Lung (tissue), 12 donors: ENCODE results near the gene MBNL3. TPM values are rescaled to one million over a fixed set of nuclear protein-coding genes. Genes with fewer than 3 reads are reported as not detected.
A peak's percentile ranks its signal among the peaks of the same experiment; 100 is the strongest.

Source experiments
- ATAC-seq: fragments of 200-7000 bp; cut with Tn5 transposase; one replicate; pipeline ENCODE4 v1.9.1; 2020; ENCODE audit warnings: moderate number of reproducible peaks; ENCODE audit not compliant: insufficient read depth, low FRiP score
- DNase-seq, 3 donors: peaks; one replicate each; pipeline ENCODE4 v3.0.0-alpha.2; 2013 to 2017
- H3K27ac ChIP-seq, 2 donors: one replicate each; pipeline ENCODE4 v1.5.1; 2013; ENCODE audit warnings: mild to moderate bottlenecking in 2 of 2, moderate library complexity in 2 of 2, control low read depth in 1 of 2, inconsistent platforms in 1 of 2, low read depth in 1 of 2, low read length in 1 of 2
- H3K27me3 ChIP-seq, 3 donors: one replicate each; pipeline ENCODE4 v1.5.1; 2013; ENCODE audit warnings: low read length in 2 of 3; ENCODE audit not compliant: control insufficient read depth in 3 of 3, insufficient read depth in 3 of 3
- H3K36me3 ChIP-seq, 4 donors: one replicate each; pipeline ENCODE4 v1.5.1; 2013; ENCODE audit warnings: low read length in 4 of 4, mild to moderate bottlenecking in 1 of 4, moderate library complexity in 1 of 4; ENCODE audit not compliant: control insufficient read depth in 4 of 4, insufficient read depth in 4 of 4
- H3K4me1 ChIP-seq, 5 donors: one replicate each; pipeline ENCODE4 v1.5.1; 2013; ENCODE audit warnings: low read length in 5 of 5, mild to moderate bottlenecking in 2 of 5, moderate library complexity in 1 of 5; ENCODE audit not compliant: control insufficient read depth in 5 of 5, insufficient read depth in 5 of 5
- H3K4me3 ChIP-seq: one replicate; pipeline ENCODE4 v1.5.1; 2013; ENCODE audit warnings: mild to moderate bottlenecking, control low read depth, moderate library complexity
- H3K9ac ChIP-seq, 2 donors: one replicate each; pipeline ENCODE4 v1.5.1; 2013; ENCODE audit warnings: low read length in 2 of 2, control low read depth in 1 of 2; ENCODE audit not compliant: insufficient read depth in 1 of 2
- H3K9me3 ChIP-seq, 4 donors: one replicate each; pipeline ENCODE4 v1.5.1; 2013; ENCODE audit warnings: low read length in 3 of 4, mild to moderate bottlenecking in 1 of 4, moderate library complexity in 1 of 4; ENCODE audit not compliant: control insufficient read depth in 4 of 4, insufficient read depth in 3 of 4
- WGBS, 2 donors: extraction: QIAGEN DNeasy Blood & Tissue Kit; methylation state at CpG; one replicate each; pipeline ENCODE4 v1.1.7; 2013; 5-methylcytosine and 5-hydroxymethylcytosine counted together
- polyA plus RNA-seq, 2 donors: library from polyadenylated mRNA; stranded (reverse); fragments of 200-250 nt; gene quantifications; one replicate each; pipeline ENCODE4 v1.2.1, GENCODE V29; 2013
- total RNA-seq, 2 donors: library from RNA; depleted of rRNA in 1 of 2; stranded (reverse); fragments of >200 nt in 1 of 2; gene quantifications; one replicate each; pipeline ENCODE4 v1.2.1, GENCODE V29; 2014 to 2021
- TF ChIP-seq, protein P1 (sequence below): IDR thresholded peaks from 2 replicates; pipeline ENCODE4 v1.5.1; 2012; ENCODE audit warnings: mild to moderate bottlenecking; ENCODE audit errors: control extremely low read depth, extremely low read depth
- donor health status: control.
- donor health status: control.
- donor health status: Bipolar disorder and iron deficiency.
- donor health status: healthy.
- donor health status: DM: yes; HTN: yes; CAD: no.

Gene MBNL3
- total and polyA plus RNA-seq, 4 donors, result 2.1 to 27.2 (median 11.1) TPM

DNA sequence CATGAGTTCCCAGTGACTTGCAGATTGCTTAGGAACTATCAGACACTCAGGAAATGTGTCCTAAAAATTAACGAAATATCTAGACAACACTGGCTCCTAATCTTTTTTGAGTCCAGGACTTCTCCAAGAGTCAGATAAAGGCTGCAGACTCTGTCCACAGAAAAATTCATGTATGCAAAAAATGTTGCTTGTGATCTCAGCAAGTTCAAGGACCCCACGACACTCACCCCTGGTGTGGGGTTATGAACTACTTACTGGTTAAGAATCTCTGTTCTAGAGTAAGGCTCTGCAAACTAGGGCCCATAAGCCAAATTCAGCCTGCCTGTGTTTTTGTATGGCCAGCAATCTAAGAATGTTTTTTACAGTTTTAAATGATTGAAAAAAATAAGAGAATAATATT lies 93.2 kb downstream of the MBNL3 start:
- Histone ChIP-seq H3K27ac (no peak overlapping the region), H3K9ac (no peak overlapping the region), H3K36me3 (peaks cover 0 to 2% (median 0%) of the 10 kb centered on the region in 4 donors), H3K4me1 (peaks cover 0 to 5% (median 0%) of the 10 kb centered on the region in 5 donors), H3K9me3 (no peaks in the 10 kb centered on the region), H3K27me3 (peaks cover 3 to 37% (median 8%) of the 10 kb centered on the region in 3 donors), H3K4me3 (no peak overlapping the region)
- DNase-seq (no peak), ATAC-seq (no peak)
- 78 to 96% methylated on average over 2 of the region's 2 CpGs for WGBS, 2 donors
- TF ChIP-seq, protein P1, sequence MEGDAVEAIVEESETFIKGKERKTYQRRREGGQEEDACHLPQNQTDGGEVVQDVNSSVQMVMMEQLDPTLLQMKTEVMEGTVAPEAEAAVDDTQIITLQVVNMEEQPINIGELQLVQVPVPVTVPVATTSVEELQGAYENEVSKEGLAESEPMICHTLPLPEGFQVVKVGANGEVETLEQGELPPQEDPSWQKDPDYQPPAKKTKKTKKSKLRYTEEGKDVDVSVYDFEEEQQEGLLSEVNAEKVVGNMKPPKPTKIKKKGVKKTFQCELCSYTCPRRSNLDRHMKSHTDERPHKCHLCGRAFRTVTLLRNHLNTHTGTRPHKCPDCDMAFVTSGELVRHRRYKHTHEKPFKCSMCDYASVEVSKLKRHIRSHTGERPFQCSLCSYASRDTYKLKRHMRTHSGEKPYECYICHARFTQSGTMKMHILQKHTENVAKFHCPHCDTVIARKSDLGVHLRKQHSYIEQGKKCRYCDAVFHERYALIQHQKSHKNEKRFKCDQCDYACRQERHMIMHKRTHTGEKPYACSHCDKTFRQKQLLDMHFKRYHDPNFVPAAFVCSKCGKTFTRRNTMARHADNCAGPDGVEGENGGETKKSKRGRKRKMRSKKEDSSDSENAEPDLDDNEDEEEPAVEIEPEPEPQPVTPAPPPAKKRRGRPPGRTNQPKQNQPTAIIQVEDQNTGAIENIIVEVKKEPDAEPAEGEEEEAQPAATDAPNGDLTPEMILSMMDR, result no peak

DNA sequence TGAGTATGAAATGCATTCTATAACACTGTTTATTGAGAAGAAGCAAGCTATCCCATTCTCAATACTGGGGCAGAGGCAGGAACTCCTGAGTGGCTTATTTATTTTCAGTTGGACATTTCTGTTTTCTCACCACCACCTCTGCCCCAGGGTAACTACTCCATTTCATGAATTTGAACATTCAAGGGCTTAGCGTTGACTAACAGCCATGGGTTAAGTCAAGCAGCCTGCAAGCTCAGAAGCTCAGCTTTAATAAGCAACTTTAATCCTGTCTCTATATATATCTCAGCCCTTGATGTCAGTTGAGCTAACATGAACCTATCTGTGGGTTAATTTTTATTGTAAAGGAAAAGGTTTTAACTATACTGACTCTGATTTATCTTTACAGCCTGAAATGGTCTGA lies 93.8 kb downstream of the MBNL3 start:
- Histone ChIP-seq H3K9ac (no peak overlapping the region), H3K36me3 (peaks cover 0 to 2% (median 0%) of the 10 kb centered on the region in 4 donors), H3K9me3 (no peaks in the 10 kb centered on the region), H3K27me3 (peaks cover 3 to 33% (median 8%) of the 10 kb centered on the region in 3 donors), H3K27ac (no peak overlapping the region), H3K4me1 (peaks cover 0 to 5% (median 0%) of the 10 kb centered on the region in 5 donors), H3K4me3 (no peak overlapping the region)
- 60 to 100% methylated on average over 1 of the region's 1 CpG for WGBS, 2 donors
- ATAC-seq (no peak), DNase-seq (no peak)
- TF ChIP-seq, protein P1, result no peak

- peaks cover 0 to 2% (median 0%) of the 10 kb centered on the region in 4 donors for H3K36me3 ChIP-seq
- no peak for ATAC-seq
- peaks cover 0 to 31% (median 5%) of the 10 kb centered on the region in 3 donors for H3K27me3 ChIP-seq
- peaks cover 0 to 5% (median 0%) of the 10 kb centered on the region in 5 donors for H3K4me1 ChIP-seq
- DNase-seq, result no peak
- H3K9ac ChIP-seq, result no peak overlapping the region
- H3K4me3 ChIP-seq, result no peak overlapping the region
- H3K27ac ChIP-seq, result no peak overlapping the region
- TF ChIP-seq, protein P1, result no peak
- no peaks in the 10 kb centered on the region for H3K9me3 ChIP-seq
These were observed 94.2 kb downstream of the MBNL3 start for GRCh38 chrX:132394591-132394990.

DNA sequence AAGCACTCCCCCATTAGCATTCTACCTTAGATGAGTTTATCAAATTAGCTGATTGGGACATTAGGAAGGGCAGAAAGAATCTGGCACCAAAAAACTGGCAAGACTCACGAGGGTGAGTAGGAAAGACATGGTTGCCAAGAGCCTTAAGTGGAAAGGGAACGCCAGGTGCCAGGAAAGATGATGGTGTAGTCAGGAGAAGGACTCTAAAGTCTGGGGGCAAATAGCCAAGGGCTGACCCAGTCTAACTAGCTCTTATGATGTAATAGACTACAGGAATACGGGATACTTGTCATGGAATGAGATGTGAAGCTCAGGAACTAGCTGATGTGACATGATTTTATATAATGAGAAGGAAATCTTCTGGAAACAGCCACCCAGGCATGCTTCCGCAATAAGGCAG lies 94.8 kb downstream of the MBNL3 start:
- H3K36me3 ChIP-seq, result peaks cover 0 to 2% (median 0%) of the 10 kb centered on the region in 4 donors
- peaks cover 0 to 35% (median 5%) of the 10 kb centered on the region in 3 donors for H3K27me3 ChIP-seq
- H3K4me1 ChIP-seq, result peaks cover 0 to 5% (median 0%) of the 10 kb centered on the region in 5 donors
- no peak overlapping the region for H3K27ac ChIP-seq
- DNase-seq, result no peak
- no peak overlapping the region for H3K4me3 ChIP-seq
- TF ChIP-seq, protein P1, result no peak
- no peaks in the 10 kb centered on the region for H3K9me3 ChIP-seq
- H3K9ac ChIP-seq, result no peak overlapping the region
- 56 to 96% methylated on average over 4 of the region's 4 CpGs for WGBS, 2 donors
- ATAC-seq, result peak; percentile 21
